Spinal cord (tissue), 10 donors: ENCODE data around the gene OR52H1. TPM values are rescaled to one million over a fixed set of nuclear protein-coding genes. Genes with fewer than 3 reads are reported as not detected.

Experiments
- DNase-seq, 6 donors: peaks; one replicate each; pipeline versions ENCODE4 v3.0.0 to v3.0.0-alpha.2; 2013 to 2015; ENCODE audit warnings: low spot score in 6 of 6, low read depth in 4 of 6
- H3K27ac ChIP-seq: one replicate; pipeline ENCODE4 v1.5.1; 2013; ENCODE audit warnings: low read depth, low read length, control low read depth
- H3K27me3 ChIP-seq: one replicate; pipeline ENCODE4 v1.6.1; 2013; ENCODE audit warnings: low read length; ENCODE audit not compliant: control insufficient read depth, insufficient read depth
- H3K36me3 ChIP-seq: one replicate; pipeline ENCODE4 v1.6.1; 2013; ENCODE audit warnings: low read length; ENCODE audit not compliant: control insufficient read depth, insufficient read depth
- H3K4me1 ChIP-seq: one replicate; pipeline ENCODE4 v1.6.1; 2013; ENCODE audit warnings: low read length; ENCODE audit not compliant: control insufficient read depth, insufficient read depth
- H3K4me3 ChIP-seq: one replicate; pipeline ENCODE4 v1.5.1; 2013; ENCODE audit warnings: low read depth, low read length, control low read depth
- H3K9me3 ChIP-seq: one replicate; pipeline ENCODE4 v1.6.1; 2013; ENCODE audit warnings: low read length; ENCODE audit not compliant: control insufficient read depth, insufficient read depth
- WGBS: methylation state at CpG from one replicate; pipeline ENCODE4 v1.1.5; 2013; ENCODE audit warnings: missing lambda C conversion rate; ENCODE audit not compliant: insufficient coverage; 5-methylcytosine and 5-hydroxymethylcytosine counted together
- polyA plus RNA-seq, 2 donors: library from polyadenylated mRNA; unstranded; fragments of 120-200 nt; gene quantifications; one replicate each; pipeline ENCODE4 v1.2.1, GENCODE V29; 2013; ENCODE audit not compliant: insufficient read length in 2 of 2
- total RNA-seq, 2 donors: library from RNA; depleted of rRNA in 1 of 2; stranded (reverse); fragments of 120-200 nt in 1 of 2; fragments of >200 nt in 1 of 2; gene quantifications; one replicate each; pipeline versions ENCODE4 v1.2.3 to v1.2.4, GENCODE V29; 2013 to 2014
- donor health status: healthy.

The OR52H1 gene
- total and polyA plus RNA-seq, 4 donors: 0.40 to 0.55 TPM; not detected in 2

GRCh38 chr11:5514841-5515240 lies 33.5 kb downstream of the OR52H1 start:
- H3K4me3 ChIP-seq: no peak overlapping the region

GRCh38 chr11:5509803-5510202 lies 38.5 kb downstream of the OR52H1 start, which contains the start of gene UBQLN3:
Gene UBQLN3, minus strand, starts transcription at chr11:5509957. Its CDS starts 399 bp downstream, at chr11:5509558.
- Histone ChIP-seq H3K36me3 (no peaks in the 10 kb centered on the region), H3K9me3 (no peaks in the 10 kb centered on the region), H3K27me3 (no peaks in the 10 kb centered on the region), H3K4me3 (no peak within 1 kb of the TSS), H3K27ac (no peak within 1 kb of the TSS), H3K4me1 (no peaks in the 10 kb centered on the region)
- 86% methylated on average over 3 of the region's 4 CpGs for WGBS
- DNase-seq: no peak

More at GRCh38 chr11:5514841-5515240, 33.5 kb downstream of the OR52H1 start:
- no peaks in the 10 kb centered on the region for H3K36me3 ChIP-seq
- H3K9me3 ChIP-seq: no peaks in the 10 kb centered on the region
- no peaks in the 10 kb centered on the region for H3K4me1 ChIP-seq
- H3K27me3 ChIP-seq: no peaks in the 10 kb centered on the region
- no peak overlapping the region for H3K27ac ChIP-seq
- no peak for DNase-seq

- no peaks in the 10 kb centered on the region for H3K27me3 ChIP-seq
- H3K36me3 ChIP-seq: no peaks in the 10 kb centered on the region
- H3K4me1 ChIP-seq: no peaks in the 10 kb centered on the region
- H3K9me3 ChIP-seq: no peaks in the 10 kb centered on the region
- H3K27ac ChIP-seq: no peak overlapping the region
- 92% methylated on average over 8 of the region's 8 CpGs for WGBS
- no peak overlapping the region for H3K4me3 ChIP-seq
- no peak for DNase-seq
These were observed 39.7 kb downstream of the OR52H1 start for GRCh38 chr11:5508605-5509004.

GRCh38 chr11:5507933-5508305 lies 40.4 kb downstream of the OR52H1 start:
- Histone ChIP-seq H3K9me3 (no peaks in the 10 kb centered on the region), H3K27me3 (no peaks in the 10 kb centered on the region), H3K4me3 (no peak overlapping the region), H3K27ac (no peak overlapping the region), H3K4me1 (no peaks in the 10 kb centered on the region), H3K36me3 (no peaks in the 10 kb centered on the region)
- WGBS: 78% methylated on average over 6 of the region's 6 CpGs
- DNase-seq: no peak

- Histone ChIP-seq H3K4me1 (no peaks in the 10 kb centered on the region), H3K4me3 (no peak overlapping the region), H3K9me3 (no peaks in the 10 kb centered on the region), H3K27me3 (no peaks in the 10 kb centered on the region), H3K27ac (no peak overlapping the region), H3K36me3 (no peaks in the 10 kb centered on the region)
- no peak for DNase-seq
- WGBS: 94% methylated on average over 8 of the region's 9 CpGs
These were observed 41.0 kb downstream of the OR52H1 start for GRCh38 chr11:5507177-5507932.

- Histone ChIP-seq H3K9me3 (no peaks in the 10 kb centered on the region), H3K27ac (no peak overlapping the region), H3K27me3 (no peaks in the 10 kb centered on the region), H3K4me3 (no peak overlapping the region), H3K4me1 (no peaks in the 10 kb centered on the region), H3K36me3 (no peaks in the 10 kb centered on the region)
- no peak for DNase-seq
- WGBS: 93% methylated on average over 6 of the region's 9 CpGs
These were observed 42.8 kb downstream of the OR52H1 start for GRCh38 chr11:5505363-5506048.

- DNase-seq: no peak
- Histone ChIP-seq H3K27ac (no peak overlapping the region), H3K27me3 (no peaks in the 10 kb centered on the region), H3K9me3 (no peaks in the 10 kb centered on the region), H3K4me1 (no peaks in the 10 kb centered on the region), H3K36me3 (no peaks in the 10 kb centered on the region), H3K4me3 (no peak overlapping the region)
- WGBS: 80% methylated on average over 1 of the region's 2 CpGs
These were observed 43.9 kb downstream of the OR52H1 start for GRCh38 chr11:5504403-5504921.

- H3K9me3 ChIP-seq: no peaks in the 10 kb centered on the region
- 86% methylated on average over 5 of the region's 6 CpGs for WGBS
- no peak overlapping the region for H3K27ac ChIP-seq
- no peak overlapping the region for H3K4me3 ChIP-seq
- no peak for DNase-seq
- H3K4me1 ChIP-seq: no peaks in the 10 kb centered on the region
- H3K27me3 ChIP-seq: no peaks in the 10 kb centered on the region
- H3K36me3 ChIP-seq: no peaks in the 10 kb centered on the region
These were observed 47.9 kb downstream of the OR52H1 start for GRCh38 chr11:5500393-5500801.

GRCh38 chr11:5499671-5500070 lies 48.7 kb downstream of the OR52H1 start:
- Histone ChIP-seq H3K36me3 (no peaks in the 10 kb centered on the region), H3K4me1 (no peaks in the 10 kb centered on the region), H3K27ac (no peak overlapping the region), H3K9me3 (no peaks in the 10 kb centered on the region), H3K27me3 (no peaks in the 10 kb centered on the region), H3K4me3 (no peak overlapping the region)
- peak in 1 of 6 donors; percentile 62 for DNase-seq
- WGBS: 88% methylated on average over 1 of the region's 2 CpGs
